B cell (primary cell): ENCODE data around the gene FRK. TPM values are rescaled to one million over a fixed set of nuclear protein-coding genes. Genes with fewer than 3 reads are reported as not detected.

ENCODE experiments used
- ATAC-seq: fragments of 200-7000 bp; cut with Tn5 transposase; one replicate; pipeline ENCODE4 v1.10.0; 2021; ENCODE audit warnings: low read depth, mild to moderate bottlenecking, moderate number of reproducible peaks, moderate library complexity
- CTCF ChIA-PET: fragments of 350-600 bp; sonication (Branson Sonifier 250); formaldehyde crosslinking; loops from one replicate; lab custom pipeline; 2021; ENCODE audit warnings: antibody characterized with exemption, inconsistent platforms; lab: Charles Lee
- POLR2A ChIA-PET: fragments of 350-600 bp; sonication (Branson Sonifier 250); formaldehyde crosslinking; loops from one replicate; lab custom pipeline; 2021; ENCODE audit warnings: antibody characterized with exemption; lab: Charles Lee
- DNase-seq: peaks from one replicate; pipeline ENCODE4 v3.0.0; 2013
- H2AFZ ChIP-seq: 2 replicates; pipeline ENCODE4 v1.6.1; 2012; ENCODE audit warnings: mild to moderate bottlenecking, low read depth, low read length; ENCODE audit not compliant: insufficient read depth, poor library complexity, severe bottlenecking
- H3K27ac ChIP-seq, 2 donors: 1 replicate in 1 of 2; 2 replicates in 1 of 2; pipeline ENCODE4 v1.5.1; 2012 to 2013; ENCODE audit warnings: low read length in 2 of 2, mild to moderate bottlenecking in 2 of 2, moderate library complexity in 1 of 2
- H3K27me3 ChIP-seq, 4 experiments: fragments of 200-600 bp in 1 of 4; sonication (generic) in 1 of 4; replicated peaks in 1 of 4; 1 replicate in 2 of 4; 2 replicates in 2 of 4; pipeline versions ENCODE4 v1.6.1 to v1.7.0; 2013 to 2016; ENCODE audit warnings: low read length in 3 of 4, mild to moderate bottlenecking in 2 of 4, mixed read lengths in 1 of 4, moderate library complexity in 1 of 4; ENCODE audit not compliant: insufficient read depth in 4 of 4, control insufficient read depth in 3 of 4; ENCODE audit errors: control extremely low read depth in 1 of 4
- H3K36me3 ChIP-seq, 2 experiments: replicated peaks in 1 of 2; 1 replicate in 1 of 2; 2 replicates in 1 of 2; pipeline versions ENCODE4 v1.6.1 to v1.7.1; 2013; ENCODE audit warnings: low read length in 1 of 2; ENCODE audit not compliant: insufficient read depth in 2 of 2, control insufficient read depth in 1 of 2; ENCODE audit errors: control extremely low read depth in 1 of 2, extremely low read depth in 1 of 2
- H3K4me1 ChIP-seq, 2 donors: fragments of 200-600 bp in 1 of 2; sonication (generic) in 1 of 2; 1 replicate in 1 of 2; 2 replicates in 1 of 2; pipeline versions ENCODE4 v1.5.1 to v1.6.1; 2013 to 2017; ENCODE audit warnings: low read length in 2 of 2; ENCODE audit not compliant: control insufficient read depth in 2 of 2, insufficient read depth in 2 of 2
- H3K4me2 ChIP-seq: replicated peaks from 2 replicates; pipeline ENCODE3; 2012; ENCODE audit warnings: mild to moderate bottlenecking, low read depth, low read length; ENCODE audit not compliant: poor library complexity, severe bottlenecking
- H3K4me3 ChIP-seq, 5 experiments: fragments of 200-600 bp in 1 of 5; sonication (generic) in 1 of 5; 1 replicate in 3 of 5; 2 replicates in 2 of 5; pipeline versions ENCODE4 v1.5.1 to v1.7.0; 2011 to 2016; ENCODE audit warnings: low read length in 4 of 5, mild to moderate bottlenecking in 4 of 5, low read depth in 2 of 5, control low read depth in 1 of 5, moderate library complexity in 1 of 5; ENCODE audit not compliant: insufficient read depth in 1 of 5; ENCODE audit errors: control extremely low read depth in 1 of 5, extremely low read depth in 1 of 5
- H3K79me2 ChIP-seq: fragments of 200-600 bp; sonication (generic); one replicate; pipeline ENCODE4 v1.6.0; 2016; ENCODE audit warnings: low read length; ENCODE audit not compliant: control insufficient read depth, insufficient read depth
- H3K9ac ChIP-seq: fragments of 200-600 bp; sonication (generic); 2 replicates; pipeline ENCODE4 v1.6.1; 2017; ENCODE audit warnings: mild to moderate bottlenecking, low read length, moderate library complexity
- H3K9me3 ChIP-seq, 3 donors: one replicate each; pipeline versions ENCODE4 v1.6.1 to v1.7.1; 2013; ENCODE audit warnings: low read length in 2 of 3; ENCODE audit not compliant: control insufficient read depth in 2 of 3, insufficient read depth in 1 of 3; ENCODE audit errors: control extremely low read depth in 1 of 3
- H4K20me1 ChIP-seq: 2 replicates; pipeline ENCODE4 v1.6.0; 2012; ENCODE audit warnings: mild to moderate bottlenecking, low read length; ENCODE audit not compliant: insufficient read depth, control insufficient read depth, poor library complexity, severe bottlenecking
- H3K27ac Mint-ChIP-seq: one replicate; pipeline ENCODE4 v1.8.0; 2021; ENCODE audit warnings: mixed read lengths
- H3K27me3 Mint-ChIP-seq: one replicate; pipeline ENCODE4 v1.8.0; 2021; ENCODE audit warnings: mixed read lengths
- H3K4me1 Mint-ChIP-seq: one replicate; pipeline ENCODE4 v1.8.0; 2021; ENCODE audit warnings: mixed read lengths
- H3K4me3 Mint-ChIP-seq: one replicate; pipeline ENCODE4 v1.8.0; 2021; ENCODE audit warnings: mixed read lengths
- H3K9me3 Mint-ChIP-seq: one replicate; pipeline ENCODE4 v1.8.0; 2022; ENCODE audit warnings: mixed read lengths; ENCODE audit not compliant: insufficient read depth
- CTCF ChIP-seq: fragments of 200-600 bp; IDR thresholded peaks from one replicate; pipeline ENCODE4 v1.8.0; 2022; ENCODE audit warnings: antibody characterized with exemption, mild to moderate bottlenecking
- EZH2 ChIP-seq: IDR thresholded peaks from 2 replicates; pipeline ENCODE4 v1.6.1; 2012; ENCODE audit warnings: borderline replicate concordance, low read depth, mild to moderate bottlenecking, moderate library complexity, low read length; ENCODE audit not compliant: insufficient read depth, poor library complexity, severe bottlenecking
- WGBS: methylation state at CpG from one replicate; pipeline ENCODE4 v1.1.5; 2013; ENCODE audit warnings: missing lambda C conversion rate; ENCODE audit not compliant: insufficient coverage; 5-methylcytosine and 5-hydroxymethylcytosine counted together
- intact Hi-C: fragments of 100-400 bp; cut with micrococcal nuclease; formaldehyde crosslinking; loops from one replicate; pipeline ENCODE4 v1.10.0; 2022
- polyA plus RNA-seq: library from polyadenylated mRNA; depleted of rRNA; stranded (reverse); fragments of >200 nt; gene quantifications from 2 replicates; pipeline ENCODE4 v1.2.3, GENCODE V29; 2012
- total RNA-seq, 2 donors: library from RNA; stranded (reverse); fragments of 120-200 nt in 1 of 2; gene quantifications; 1 replicate in 1 of 2; 2 replicates in 1 of 2; pipeline versions ENCODE4 v1.2.3 to v1.2.4, GENCODE V29; 2013 to 2022

FRK gene
- total and polyA plus RNA-seq, 2 donors (not counting 1 experiment from before 2014, with no cell fraction given): 0.01 to 0.07 TPM

DNA sequence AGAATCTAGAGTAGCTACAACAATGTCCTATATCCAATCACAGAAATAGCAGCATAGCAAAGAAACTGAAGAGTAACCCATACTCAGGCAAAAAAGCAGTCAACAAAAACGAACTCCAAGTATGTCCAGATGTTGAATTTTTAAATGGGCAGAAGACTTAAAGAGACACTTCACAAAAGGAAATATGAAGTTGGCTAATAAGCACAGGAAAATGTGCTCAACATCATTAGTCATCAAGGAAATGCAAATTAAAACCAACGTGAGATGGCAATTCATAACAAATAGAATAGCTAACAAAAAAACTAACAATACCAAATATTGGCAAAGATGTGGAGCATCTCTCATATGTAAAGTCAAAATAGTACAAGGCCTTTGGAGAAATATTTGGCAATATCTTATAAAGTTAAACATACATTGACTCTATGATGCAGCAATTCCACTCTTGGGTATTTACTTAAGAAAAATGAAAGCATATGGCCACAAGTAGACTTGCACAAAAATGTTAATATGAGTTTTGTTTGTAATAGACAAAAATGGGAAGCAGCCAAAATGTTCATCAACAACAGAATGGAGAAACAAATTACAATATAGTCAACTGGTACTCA, 37.7 kb downstream of the FRK start:
- H3K4me1 ChIP-seq: peaks cover 18 to 19% of the 10 kb centered on the region in 2 donors
- Mint-ChIP-seq H3K4me1 (peaks cover 27% of the 10 kb centered on the region), H3K4me3 (no peak overlapping the region), H3K9me3 (no peaks in the 10 kb centered on the region), H3K27me3 (no peaks in the 10 kb centered on the region), H3K27ac (no peak overlapping the region)
- DNase-seq (no peak), ATAC-seq (no peak)
- TF ChIP-seq EZH2 (no peak), CTCF (no peak)
- H3K27ac ChIP-seq: no peak overlapping the region
- no peak overlapping the region for H3K4me2 ChIP-seq
- H2AFZ ChIP-seq: no peak overlapping the region
- no peaks in the 10 kb centered on the region for H3K9me3 ChIP-seq
- H4K20me1 ChIP-seq: no peaks in the 10 kb centered on the region
- CTCF ChIA-PET: interaction anchor here (1.7 kb wide), 1 partner anchor 12 kb away, joined by 9 read pairs; no protein-coding TSS in a partner anchor
- no peaks in the 10 kb centered on the region for H3K27me3 ChIP-seq
- H3K79me2 ChIP-seq: no peaks in the 10 kb centered on the region
- H3K4me3 ChIP-seq: no peak overlapping the region
- POLR2A ChIA-PET: no interaction called here
- intact Hi-C loops: no loop called here
- no peak overlapping the region for H3K9ac ChIP-seq
- no CpG with 5 or more reads among the region's 2 CpGs for WGBS
- H3K36me3 ChIP-seq: no peaks in the 10 kb centered on the region

GRCh38 chr6:116020738-116021137, 40.0 kb downstream of the FRK start:
- Mint-ChIP-seq H3K4me3 (no peak overlapping the region), H3K27ac (no peak overlapping the region), H3K9me3 (no peaks in the 10 kb centered on the region), H3K4me1 (peaks cover 44% of the 10 kb centered on the region), H3K27me3 (no peaks in the 10 kb centered on the region)
- intact Hi-C loops: no loop called here
- H3K27me3 ChIP-seq: no peaks in the 10 kb centered on the region
- POLR2A ChIA-PET: no interaction called here
- DNase-seq: no peak
- H3K4me3 ChIP-seq: no peak overlapping the region
- no peaks in the 10 kb centered on the region for H4K20me1 ChIP-seq
- H3K9ac ChIP-seq: no peak overlapping the region
- CTCF ChIA-PET: interaction anchor here (5.0 kb wide), 1 partner anchor 76 kb away, joined by 39 read pairs; no protein-coding TSS in a partner anchor
- H3K79me2 ChIP-seq: no peaks in the 10 kb centered on the region
- peaks cover 35 to 41% of the 10 kb centered on the region in 2 donors for H3K4me1 ChIP-seq
- TF ChIP-seq CTCF (no peak), EZH2 (no peak)
- ATAC-seq: no peak
- no peak overlapping the region for H2AFZ ChIP-seq
- no peaks in the 10 kb centered on the region for H3K9me3 ChIP-seq
- H3K36me3 ChIP-seq: no peaks in the 10 kb centered on the region
- H3K27ac ChIP-seq: no peak overlapping the region
- no peak overlapping the region for H3K4me2 ChIP-seq
